IMR-90 (cell line): ENCODE data around the gene POLR3E. TPM values are rescaled to one million over a fixed set of nuclear protein-coding genes. Genes with fewer than 3 reads are reported as not detected.

Experiments used
- ATAC-seq: fragments of 200-7000 bp; cut with Tn5 transposase; 2 replicates; pipeline ENCODE4 v1.9.1; 2020; ENCODE audit warnings: low read depth, mild to moderate bottlenecking, moderate library complexity
- BruUV-seq: library from RNA; stranded (reverse); fragments of 400-500 nt; replicated peaks from 2 replicates; lab custom pipeline; 2021; lab: Mats Ljungman, UMichigan
- CTCF ChIA-PET: fragments of 300-600 bp; formaldehyde crosslinking; extraction: SDS; loops from one replicate; lab custom pipeline; 2021; ENCODE audit warnings: antibody characterized with exemption; lab: Yijun Ruan, JAX
- POLR2A ChIA-PET: fragments of 300-600 bp; sonication (Branson Sonifier 250); formaldehyde crosslinking; loops from one replicate; lab custom pipeline; 2022; ENCODE audit warnings: antibody characterized with exemption; ENCODE audit not compliant: unreplicated experiment; lab: Charles Lee
- DNase-seq: peaks from one replicate; pipeline ENCODE4 v3.0.0; 2013
- H2AFZ ChIP-seq: replicated peaks from 2 replicates; pipeline ENCODE3; 2013; ENCODE audit warnings: low read length, mild to moderate bottlenecking; ENCODE audit not compliant: poor library complexity
- H2AK5ac ChIP-seq: 2 replicates; pipeline ENCODE4 v1.6.1; 2013; ENCODE audit warnings: low read depth, low read length, inconsistent platforms
- H2AK9ac ChIP-seq: replicated peaks from 2 replicates; pipeline ENCODE3; 2013; ENCODE audit warnings: mild to moderate bottlenecking, low read depth, low read length, moderate library complexity; ENCODE audit not compliant: poor library complexity
- H2BK120ac ChIP-seq: 2 replicates; pipeline ENCODE4 v1.6.1; 2013; ENCODE audit warnings: low read depth, low read length, inconsistent platforms
- H2BK15ac ChIP-seq: 3 replicates; pipeline ENCODE4 v1.6.1; 2013; ENCODE audit warnings: low read depth, low read length, inconsistent platforms
- H2BK20ac ChIP-seq: 2 replicates; pipeline ENCODE4 v1.6.1; 2013; ENCODE audit warnings: low read depth, mild to moderate bottlenecking, inconsistent platforms, low read length, moderate library complexity
- H2BK5ac ChIP-seq: 2 replicates; pipeline ENCODE4 v1.6.1; 2013; ENCODE audit warnings: mild to moderate bottlenecking, low read depth, low read length, inconsistent platforms; ENCODE audit not compliant: poor library complexity, severe bottlenecking
- H3K14ac ChIP-seq: replicated peaks from 2 replicates; pipeline ENCODE4 v1.6.1; 2013; ENCODE audit warnings: low read depth, low read length, inconsistent platforms
- H3K18ac ChIP-seq: 2 replicates; pipeline ENCODE4 v1.6.1; 2013; ENCODE audit warnings: low read depth, low read length, control low read depth
- H3K23ac ChIP-seq: 2 replicates; pipeline ENCODE4 v1.6.1; 2013; ENCODE audit warnings: low read depth, low read length, inconsistent platforms
- H3K27ac ChIP-seq: 2 replicates; pipeline ENCODE4 v1.5.1; 2013; ENCODE audit warnings: mild to moderate bottlenecking, control low read depth, low read length; ENCODE audit not compliant: insufficient read depth
- H3K27me3 ChIP-seq: 2 replicates; pipeline ENCODE4 v1.6.1; 2013; ENCODE audit warnings: low read length; ENCODE audit not compliant: control insufficient read depth, insufficient read depth
- H3K36me3 ChIP-seq: 2 replicates; pipeline ENCODE4 v1.6.1; 2013; ENCODE audit warnings: low read length, mixed read lengths; ENCODE audit not compliant: control insufficient read depth, insufficient read depth
- H3K4ac ChIP-seq: 2 replicates; pipeline ENCODE4 v1.6.1; 2013; ENCODE audit warnings: low read depth, low read length, inconsistent platforms
- H3K4me1 ChIP-seq: 2 replicates; pipeline ENCODE4 v1.6.1; 2013; ENCODE audit warnings: low read length, mixed read lengths; ENCODE audit not compliant: control insufficient read depth, insufficient read depth
- H3K4me2 ChIP-seq: 2 replicates; pipeline ENCODE4 v1.6.1; 2013; ENCODE audit warnings: low read depth, mild to moderate bottlenecking, control low read depth, low read length, moderate library complexity
- H3K4me3 ChIP-seq: 2 replicates; pipeline ENCODE4 v1.5.1; 2013; ENCODE audit warnings: low read depth, mild to moderate bottlenecking, control low read depth, low read length, moderate library complexity; ENCODE audit not compliant: insufficient read depth
- H3K56ac ChIP-seq: 2 replicates; pipeline ENCODE4 v1.6.1; 2013; ENCODE audit warnings: low read length, inconsistent platforms; ENCODE audit not compliant: insufficient read depth; ENCODE audit errors: extremely low read depth
- H3K79me1 ChIP-seq, 2 experiments: 2 replicates each; pipeline ENCODE4 v1.6.1; 2013; ENCODE audit warnings: low read length in 2 of 2, inconsistent platforms in 1 of 2, low read depth in 1 of 2
- H3K9ac ChIP-seq: 2 replicates; pipeline ENCODE4 v1.6.1; 2013; ENCODE audit warnings: low read depth, low read length, control low read depth
- H3K9me1 ChIP-seq: 2 replicates; pipeline ENCODE4 v1.6.1; 2013; ENCODE audit warnings: low read length, inconsistent platforms; ENCODE audit not compliant: insufficient read depth
- H3K9me3 ChIP-seq: 2 replicates; pipeline ENCODE4 v1.6.1; 2013; ENCODE audit warnings: low read length; ENCODE audit not compliant: control insufficient read depth, insufficient read depth
- H4K20me1 ChIP-seq: 2 replicates; pipeline ENCODE4 v1.6.1; 2013; ENCODE audit warnings: low read length, inconsistent platforms; ENCODE audit not compliant: insufficient read depth
- H4K5ac ChIP-seq: 2 replicates; pipeline ENCODE4 v1.6.1; 2013; ENCODE audit warnings: mild to moderate bottlenecking, low read depth, low read length, control low read depth
- H4K8ac ChIP-seq, 2 experiments: 2 replicates each; pipeline ENCODE4 v1.6.1; 2013; ENCODE audit warnings: low read depth in 2 of 2, low read length in 2 of 2, control low read depth in 1 of 2, inconsistent platforms in 1 of 2
- H4K91ac ChIP-seq: 2 replicates; pipeline ENCODE4 v1.6.1; 2013; ENCODE audit warnings: low read depth, low read length, inconsistent platforms; ENCODE audit not compliant: insufficient read depth
- BHLHE40 ChIP-seq: fragments of 150-350 bp; IDR thresholded peaks from 2 replicates; pipeline ENCODE4 v1.6.1; 2016; ENCODE audit warnings: mild to moderate bottlenecking, low read depth, low read length
- CEBPB ChIP-seq: IDR thresholded peaks from 2 replicates; pipeline ENCODE4 v1.6.1; 2012; ENCODE audit warnings: low read depth, low read length, improper control_type of control experiment
- CHD1 ChIP-seq: IDR thresholded peaks from 2 replicates; pipeline ENCODE4 v1.6.1; 2012; ENCODE audit warnings: low read depth, low read length, improper control_type of control experiment
- FOS ChIP-seq: fragments of 150-350 bp; IDR thresholded peaks from 2 replicates; pipeline ENCODE4 v1.6.1; 2016; ENCODE audit warnings: low read depth, low read length
- MAFK ChIP-seq: IDR thresholded peaks from 2 replicates; pipeline ENCODE4 v1.6.1; 2012; ENCODE audit warnings: low read depth, low read length, improper control_type of control experiment
- MAZ ChIP-seq: IDR thresholded peaks from 2 replicates; pipeline ENCODE4 v1.6.1; 2012; ENCODE audit warnings: low read depth, mild to moderate bottlenecking, low read length, improper control_type of control experiment, moderate library complexity, borderline replicate concordance
- MXI1 ChIP-seq: IDR thresholded peaks from 2 replicates; pipeline ENCODE4 v1.6.1; 2012; ENCODE audit warnings: low read depth, mild to moderate bottlenecking, low read length, moderate library complexity, borderline replicate concordance
- NFE2L2 ChIP-seq: fragments of 150-350 bp; IDR thresholded peaks from 2 replicates; pipeline ENCODE4 v1.6.1; 2016; ENCODE audit warnings: low read depth, mild to moderate bottlenecking, low read length
- POLR2A ChIP-seq: IDR thresholded peaks from 2 replicates; pipeline ENCODE4 v1.6.1; 2012; ENCODE audit warnings: mild to moderate bottlenecking, low read depth, low read length
- RAD21 ChIP-seq: IDR thresholded peaks from 2 replicates; pipeline ENCODE4 v1.6.1; 2012; ENCODE audit warnings: low read length, improper control_type of control experiment
- RCOR1 ChIP-seq: IDR thresholded peaks from 2 replicates; pipeline ENCODE4 v1.6.1; 2012; ENCODE audit warnings: mild to moderate bottlenecking, low read length, improper control_type of control experiment; ENCODE audit not compliant: insufficient replicate concordance
- RFX5 ChIP-seq: IDR thresholded peaks from 2 replicates; pipeline ENCODE4 v1.8.0; 2012; ENCODE audit warnings: low read depth, mild to moderate bottlenecking, low read length, moderate library complexity
- SMC3 ChIP-seq: fragments of 150-350 bp; IDR thresholded peaks from 2 replicates; pipeline ENCODE4 v1.6.1; 2016; ENCODE audit warnings: low read depth, mild to moderate bottlenecking, antibody characterized with exemption, low read length, moderate library complexity
- WGBS, 2 experiments: methylation state at CpG; one replicate each; pipeline versions ENCODE4 v1.1.5 to v1.1.7; 2013; ENCODE audit warnings: missing lambda C conversion rate in 2 of 2; ENCODE audit not compliant: insufficient read length in 1 of 2; ENCODE audit errors: extremely low coverage in 2 of 2; 5-methylcytosine and 5-hydroxymethylcytosine counted together
- dilution Hi-C: fragments of 300-500 bp; cut with HindIII; formaldehyde crosslinking; loops from one replicate; pipeline ENCODE4 v1.14.3; 2018; ENCODE audit warnings: low sequenced_read_pairs; ENCODE audit not compliant: unreplicated experiment
- in situ Hi-C: fragments of 300-500 bp; cut with MboI; formaldehyde crosslinking; loops from 3 replicates; pipeline ENCODE4 v1.14.3; 2019; ENCODE audit warnings: low sequenced_read_pairs, inconsistent platforms, mixed read lengths
- intact Hi-C: fragments of 100-400 bp; cut with micrococcal nuclease; formaldehyde crosslinking; loops from 2 replicates; pipeline ENCODE4 v1.10.0; 2022
- polyA plus RNA-seq, 3 experiments: library from polyadenylated mRNA; depleted of rRNA; stranded (reverse); fragments of >200 nt; gene quantifications; 2 replicates each; pipeline ENCODE4 v1.2.3, GENCODE V29; 2012; ENCODE audit warnings: low replicate concordance in 1 of 3
- total RNA-seq: library from RNA; depleted of rRNA; stranded (reverse); fragments of >200 nt; gene quantifications from 2 replicates; pipeline ENCODE4 v1.2.3, GENCODE V29; 2012
- TF ChIP-seq, protein P1 (sequence below): fragments of 150-350 bp; IDR thresholded peaks from 2 replicates; pipeline ENCODE4 v1.6.1; 2017; ENCODE audit warnings: mild to moderate bottlenecking, antibody characterized with exemption, low read length, low read depth
- TF ChIP-seq, protein P2 (sequence below): fragments of 150-350 bp; IDR thresholded peaks from 2 replicates; pipeline ENCODE4 v1.6.1; 2016; ENCODE audit warnings: low read depth, mild to moderate bottlenecking, low read length, moderate library complexity, borderline replicate concordance
- TF ChIP-seq, protein P3 (sequence below): conservative IDR thresholded peaks from 2 replicates; pipeline ENCODE4 v1.5.1; 2012; ENCODE audit warnings: mild to moderate bottlenecking, low read depth, low read length, improper control_type of control experiment

Gene POLR3E
- total and polyA plus RNA-seq, 2 of the 4 experiments (the other 2 are of a cell fraction) = 19.9 to 46.0 TPM

DNA sequence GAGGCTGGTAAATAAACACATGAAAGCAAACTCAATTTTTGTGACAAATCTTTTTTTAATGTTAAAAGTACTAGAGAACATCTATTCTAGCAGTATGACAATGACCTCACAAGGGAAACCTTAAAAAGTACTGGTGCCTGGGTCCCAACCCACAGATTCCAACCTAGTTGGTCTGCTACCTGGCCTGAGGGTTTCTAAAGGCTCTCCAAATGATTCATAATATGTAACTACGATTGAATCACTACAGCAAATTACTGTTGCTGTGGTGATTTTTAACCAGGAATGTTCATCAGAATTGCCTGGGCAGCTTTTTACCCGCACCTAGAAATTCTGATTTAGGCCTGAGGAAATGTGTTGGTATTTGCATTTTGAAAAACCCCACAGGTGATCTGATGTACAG is 51.1 kb downstream of the POLR3E start:
- Histone ChIP-seq H4K5ac (no peak overlapping the region), H2BK5ac (no peak overlapping the region), H2AK9ac (no peak overlapping the region), H3K27ac (no peak overlapping the region), H3K23ac (no peak overlapping the region), H2AK5ac (no peak overlapping the region), H3K14ac (no peak overlapping the region), H3K27me3 (no peaks in the 10 kb centered on the region), H4K8ac (no peak overlapping the region), H2BK20ac (no peak overlapping the region), H3K18ac (no peak overlapping the region), H3K4me1 (peaks cover 9% of the 10 kb centered on the region), H2BK120ac (no peak overlapping the region), H2BK15ac (no peak overlapping the region), H3K4me3 (no peak overlapping the region), H3K9me3 (no peaks in the 10 kb centered on the region), H3K79me1 (peaks cover 44 to 77% of the 10 kb centered on the region in 2 experiments), H3K4ac (no peak overlapping the region), H2AFZ (no peak overlapping the region), H3K4me2 (no peak overlapping the region), H3K56ac (no peak overlapping the region), H4K20me1 (peaks cover 46% of the 10 kb centered on the region), H4K91ac (no peak overlapping the region), H3K9ac (no peak overlapping the region), H3K9me1 (peaks cover 14% of the 10 kb centered on the region), H3K36me3 (peaks cover 55% of the 10 kb centered on the region)
- ChIA-PET CTCF (interaction anchor here (1.5 kb wide), 1 partner anchor 14 kb away, joined by 3 read pairs; no protein-coding TSS in a partner anchor), POLR2A (no interaction called here)
- WGBS, 2 experiments = no CpG with 5 or more reads among the region's 2 CpGs
- in situ Hi-C loops (loop anchor here (25.0 kb wide), 1 partner anchor 1186 kb away; the partner anchor contains the start of genes DNAH3 and LDAF1), dilution Hi-C loops (no loop called here), intact Hi-C loops (no loop called here)
- DNase-seq (no peak), ATAC-seq (no peak)
- BruUV-seq = no TSS peak
- TF ChIP-seq, protein P1, sequence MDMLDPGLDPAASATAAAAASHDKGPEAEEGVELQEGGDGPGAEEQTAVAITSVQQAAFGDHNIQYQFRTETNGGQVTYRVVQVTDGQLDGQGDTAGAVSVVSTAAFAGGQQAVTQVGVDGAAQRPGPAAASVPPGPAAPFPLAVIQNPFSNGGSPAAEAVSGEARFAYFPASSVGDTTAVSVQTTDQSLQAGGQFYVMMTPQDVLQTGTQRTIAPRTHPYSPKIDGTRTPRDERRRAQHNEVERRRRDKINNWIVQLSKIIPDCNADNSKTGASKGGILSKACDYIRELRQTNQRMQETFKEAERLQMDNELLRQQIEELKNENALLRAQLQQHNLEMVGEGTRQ = no peak
- TF ChIP-seq, protein P2, sequence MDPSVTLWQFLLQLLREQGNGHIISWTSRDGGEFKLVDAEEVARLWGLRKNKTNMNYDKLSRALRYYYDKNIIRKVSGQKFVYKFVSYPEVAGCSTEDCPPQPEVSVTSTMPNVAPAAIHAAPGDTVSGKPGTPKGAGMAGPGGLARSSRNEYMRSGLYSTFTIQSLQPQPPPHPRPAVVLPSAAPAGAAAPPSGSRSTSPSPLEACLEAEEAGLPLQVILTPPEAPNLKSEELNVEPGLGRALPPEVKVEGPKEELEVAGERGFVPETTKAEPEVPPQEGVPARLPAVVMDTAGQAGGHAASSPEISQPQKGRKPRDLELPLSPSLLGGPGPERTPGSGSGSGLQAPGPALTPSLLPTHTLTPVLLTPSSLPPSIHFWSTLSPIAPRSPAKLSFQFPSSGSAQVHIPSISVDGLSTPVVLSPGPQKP = no peak
- TF ChIP-seq RFX5 = no peak
- TF ChIP-seq MAFK = no peak
- no peak for TF ChIP-seq BHLHE40
- no peak for TF ChIP-seq SMC3
- TF ChIP-seq RCOR1 = no peak
- TF ChIP-seq POLR2A = no peak
- TF ChIP-seq, protein P3, sequence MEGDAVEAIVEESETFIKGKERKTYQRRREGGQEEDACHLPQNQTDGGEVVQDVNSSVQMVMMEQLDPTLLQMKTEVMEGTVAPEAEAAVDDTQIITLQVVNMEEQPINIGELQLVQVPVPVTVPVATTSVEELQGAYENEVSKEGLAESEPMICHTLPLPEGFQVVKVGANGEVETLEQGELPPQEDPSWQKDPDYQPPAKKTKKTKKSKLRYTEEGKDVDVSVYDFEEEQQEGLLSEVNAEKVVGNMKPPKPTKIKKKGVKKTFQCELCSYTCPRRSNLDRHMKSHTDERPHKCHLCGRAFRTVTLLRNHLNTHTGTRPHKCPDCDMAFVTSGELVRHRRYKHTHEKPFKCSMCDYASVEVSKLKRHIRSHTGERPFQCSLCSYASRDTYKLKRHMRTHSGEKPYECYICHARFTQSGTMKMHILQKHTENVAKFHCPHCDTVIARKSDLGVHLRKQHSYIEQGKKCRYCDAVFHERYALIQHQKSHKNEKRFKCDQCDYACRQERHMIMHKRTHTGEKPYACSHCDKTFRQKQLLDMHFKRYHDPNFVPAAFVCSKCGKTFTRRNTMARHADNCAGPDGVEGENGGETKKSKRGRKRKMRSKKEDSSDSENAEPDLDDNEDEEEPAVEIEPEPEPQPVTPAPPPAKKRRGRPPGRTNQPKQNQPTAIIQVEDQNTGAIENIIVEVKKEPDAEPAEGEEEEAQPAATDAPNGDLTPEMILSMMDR = no peak
- no peak for TF ChIP-seq MXI1
- no peak for TF ChIP-seq CEBPB
- no peak for TF ChIP-seq RAD21
- no peak for TF ChIP-seq FOS
- TF ChIP-seq NFE2L2 = no peak
- TF ChIP-seq MAZ = no peak
- no peak for TF ChIP-seq CHD1
